NCI-H2171 treated with DMSO at 0.1 percent for 48 hours (cell line): Measurements from ENCODE around the gene WWOX.
"Not testable (repeated sequence)": the region's sequence is repeated elsewhere in the genome, so short reads cannot be mapped to it uniquely, and the experiment has no call there.

Experiments
- DNase-seq: peaks from one replicate; lab custom pipeline; 2025; lab: John Stamatoyannopoulos, UW

The WWOX gene

DNA sequence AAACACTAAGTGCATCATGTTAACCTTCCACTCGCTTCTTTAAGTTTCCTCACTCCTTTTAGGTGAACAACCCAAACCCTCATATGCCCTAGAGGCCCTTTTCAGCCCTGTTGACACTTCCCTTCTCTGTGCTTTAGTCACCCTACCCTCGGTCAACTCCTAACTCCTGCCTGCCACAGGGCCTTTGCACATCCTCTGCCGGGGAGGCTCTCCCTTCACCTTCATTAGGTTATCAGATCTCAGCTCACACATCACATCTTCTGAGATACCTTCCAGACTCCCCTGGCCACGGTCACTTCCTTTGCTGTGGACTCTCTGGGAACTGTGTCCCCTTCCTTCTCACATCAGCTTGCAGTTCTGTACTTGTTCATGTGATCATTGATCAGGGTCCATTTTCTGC, 926.7 kb downstream of the WWOX start:
- DNase-seq: no peak

DNA sequence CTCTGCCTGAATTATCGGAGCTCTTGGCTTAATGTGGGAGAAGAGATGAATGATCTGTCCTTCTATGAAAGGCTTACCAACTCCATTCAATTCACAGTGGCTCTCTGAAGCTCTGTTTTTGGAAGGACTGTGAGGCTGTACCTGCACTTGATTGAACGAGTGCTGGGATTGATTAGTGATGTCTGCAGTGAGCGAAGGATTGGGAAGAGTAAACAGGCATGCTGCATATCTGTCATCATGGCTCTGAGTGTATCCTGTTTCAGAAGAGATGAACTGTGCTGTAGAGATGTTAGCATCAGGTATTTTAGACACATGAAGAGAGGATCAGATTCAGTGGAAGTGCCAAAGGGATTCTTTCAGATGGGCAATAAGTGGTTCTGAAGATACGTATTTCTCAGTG, 937.1 kb downstream of the WWOX start:
- DNase-seq: peak; percentile 7

DNA sequence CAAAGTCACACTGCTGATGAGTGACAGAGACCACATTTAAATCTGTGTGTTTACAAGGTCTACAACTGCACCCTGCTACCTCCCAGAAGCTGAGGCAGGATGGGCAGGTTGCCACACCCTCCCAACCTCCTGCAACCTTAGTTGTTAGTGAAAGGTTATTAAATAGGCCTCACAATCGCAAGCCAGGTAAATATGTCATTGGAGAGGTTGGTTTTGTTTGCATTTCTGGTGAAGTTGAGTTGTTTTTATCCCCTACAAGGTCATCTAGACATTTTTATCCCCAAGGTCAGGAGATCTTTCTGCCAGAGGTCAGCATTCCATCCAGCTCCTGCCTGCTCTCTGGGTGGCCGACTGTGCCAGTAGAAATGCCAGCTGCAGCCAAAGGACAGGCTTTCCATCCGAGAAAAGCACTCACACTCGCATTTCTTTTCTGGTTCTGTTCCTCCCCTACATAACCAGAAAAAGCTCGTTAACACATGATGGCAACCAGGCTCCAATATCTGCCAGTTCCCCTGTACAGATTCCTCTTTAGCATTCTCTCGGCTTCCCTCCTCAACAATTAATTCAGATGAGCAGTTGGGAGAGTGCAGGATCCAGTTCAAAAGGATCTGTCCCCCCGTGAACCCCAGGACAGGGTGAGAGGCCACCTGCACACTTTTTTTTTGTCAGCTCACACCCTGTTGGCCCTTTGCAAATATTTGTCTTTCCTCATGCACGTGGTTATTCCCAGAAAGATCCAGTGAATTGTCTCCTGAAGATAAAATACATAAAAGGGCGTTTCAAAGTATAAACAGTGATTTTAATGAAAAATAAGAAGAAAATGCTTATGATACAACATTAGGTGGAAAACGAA, 938.3 kb downstream of the WWOX start:
- no peak for DNase-seq

DNA sequence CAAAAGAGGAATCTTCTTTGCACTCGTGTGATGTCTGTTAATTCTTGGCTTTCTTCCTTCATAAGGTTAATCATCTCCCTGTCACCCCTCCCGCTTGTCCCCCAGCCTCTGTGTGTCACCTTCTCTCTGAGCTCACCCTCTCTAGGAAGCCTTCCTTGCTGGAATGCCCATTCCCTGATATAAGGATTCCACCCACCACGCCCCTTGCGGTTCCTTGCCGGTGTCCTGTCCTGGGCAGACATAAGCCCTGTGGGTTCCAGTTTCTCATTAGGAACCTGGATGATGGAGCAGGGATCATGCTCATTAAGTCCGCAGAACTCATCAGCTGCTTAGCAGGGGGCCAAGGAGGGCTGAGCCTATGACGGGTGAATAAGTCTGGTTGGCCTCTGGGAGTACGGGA, 941.8 kb downstream of the WWOX start:
- no peak for DNase-seq

DNA sequence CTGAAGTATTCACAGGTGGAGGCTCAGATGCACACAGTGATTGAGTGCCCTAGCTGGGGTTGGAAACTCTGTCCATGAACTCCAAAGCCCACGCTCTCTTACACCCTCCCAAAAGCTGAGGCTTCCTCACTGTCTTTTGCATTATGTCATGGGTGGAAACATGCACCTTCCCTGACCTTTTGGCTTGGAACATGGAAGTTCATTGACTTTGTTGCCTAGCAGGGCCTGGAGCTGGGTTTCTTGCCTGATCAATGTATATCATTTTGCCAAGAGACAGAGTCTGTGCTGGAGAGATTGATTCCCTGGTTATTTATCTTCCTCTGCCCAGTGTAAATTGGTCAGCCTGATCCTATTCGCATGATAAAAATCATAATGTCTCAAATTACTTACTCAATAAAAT, 942.7 kb downstream of the WWOX start:
- no peak for DNase-seq

DNA sequence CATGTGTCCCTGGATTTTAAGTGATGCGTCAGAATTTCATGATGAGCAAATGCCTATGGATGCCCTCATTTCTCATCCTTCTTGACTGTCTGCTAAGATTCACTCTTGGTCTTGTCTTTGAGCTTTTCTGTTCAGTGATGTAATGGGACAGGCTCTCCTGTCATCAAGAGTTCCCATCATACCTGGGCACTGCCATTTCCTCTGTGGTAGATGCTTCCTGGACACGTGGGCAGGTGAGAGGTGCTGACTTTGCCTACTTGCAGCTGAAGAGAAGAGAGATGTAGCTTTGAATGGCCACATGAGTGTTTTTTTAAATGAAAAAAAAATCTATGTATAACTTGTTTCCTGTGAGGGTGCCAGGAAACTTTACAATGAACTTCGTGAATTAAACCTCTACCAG, 943.4 kb downstream of the WWOX start:
- no peak for DNase-seq

DNA sequence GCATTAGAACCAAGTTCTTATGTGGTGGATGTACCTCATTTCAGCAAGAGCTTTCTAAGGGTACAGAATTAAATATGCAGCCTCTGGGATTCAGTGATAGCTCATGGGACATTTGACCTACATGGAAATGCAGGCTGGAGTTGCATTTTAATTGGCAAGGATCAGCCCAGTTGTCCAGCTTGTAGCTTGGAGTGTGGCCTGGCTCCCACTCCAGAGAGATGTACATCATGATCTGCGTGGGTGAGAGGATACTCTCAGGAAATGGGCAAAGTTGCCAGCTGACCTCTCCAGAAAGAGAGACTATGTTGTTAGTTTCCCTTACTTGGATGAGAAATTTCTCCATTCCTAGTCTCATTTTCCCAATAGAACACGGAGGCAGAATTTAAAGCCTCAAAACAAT, 945.7 kb downstream of the WWOX start:
- DNase-seq: no peak

DNA sequence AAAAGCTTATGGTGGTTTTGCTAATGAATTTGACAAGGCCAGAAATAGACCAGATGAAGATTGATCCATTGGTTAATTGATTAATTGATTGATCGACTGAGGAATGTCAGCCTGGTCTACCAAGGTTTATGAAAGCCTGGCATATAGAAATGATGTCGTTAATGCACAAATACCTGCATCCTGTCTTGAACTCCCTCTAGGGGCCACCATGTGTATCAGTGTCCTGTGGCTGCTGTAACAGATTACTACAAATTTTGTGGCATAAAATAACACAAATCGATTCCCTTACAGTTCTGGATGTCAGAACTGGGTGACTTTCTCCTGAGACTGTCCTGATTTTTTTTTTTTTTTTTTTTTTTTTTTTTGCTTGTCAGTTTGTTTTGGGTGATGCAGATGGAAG, 947.9 kb downstream of the WWOX start:
- peak; percentile 31 for DNase-seq

DNA sequence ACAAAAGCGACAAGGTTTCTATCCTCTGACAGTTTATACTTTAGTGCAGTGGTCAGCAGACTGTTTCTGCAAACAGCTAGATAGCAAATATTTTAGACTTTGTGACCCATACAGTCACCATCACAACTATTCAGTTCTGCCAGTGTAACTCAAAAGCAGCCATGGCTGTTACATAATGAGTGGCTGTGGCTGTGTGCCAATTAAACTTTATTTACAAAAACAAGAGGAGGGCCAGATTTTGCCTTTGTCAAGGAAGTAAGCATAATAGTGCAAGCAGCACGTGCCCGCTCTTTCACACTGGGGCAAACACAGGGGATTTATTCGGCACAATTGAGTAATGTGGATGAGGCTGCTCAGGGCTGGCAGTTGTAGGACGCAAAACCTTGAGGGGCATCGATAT, 949.6 kb downstream of the WWOX start:
- DNase-seq: peak; percentile 83

DNA sequence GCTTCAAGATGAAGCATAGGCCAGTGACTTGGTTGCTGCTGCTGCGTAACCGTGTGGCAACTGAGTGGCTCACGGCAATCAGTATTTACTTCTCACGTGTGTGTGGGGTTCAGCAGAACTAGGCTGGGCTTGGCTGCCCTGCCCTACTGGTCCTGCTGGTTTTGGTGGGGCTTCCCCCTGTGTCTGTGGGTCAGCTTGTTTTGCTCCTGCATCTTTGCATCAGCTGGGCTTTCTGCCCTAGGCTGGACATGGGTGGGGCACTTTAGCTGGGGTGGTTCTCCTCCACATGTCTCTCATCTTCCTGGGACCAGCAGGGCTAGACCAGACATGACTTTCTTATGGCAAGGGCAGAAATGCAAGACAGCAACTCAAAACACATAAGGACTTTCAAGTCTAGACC, 950.6 kb downstream of the WWOX start:
- DNase-seq: no peak

DNA sequence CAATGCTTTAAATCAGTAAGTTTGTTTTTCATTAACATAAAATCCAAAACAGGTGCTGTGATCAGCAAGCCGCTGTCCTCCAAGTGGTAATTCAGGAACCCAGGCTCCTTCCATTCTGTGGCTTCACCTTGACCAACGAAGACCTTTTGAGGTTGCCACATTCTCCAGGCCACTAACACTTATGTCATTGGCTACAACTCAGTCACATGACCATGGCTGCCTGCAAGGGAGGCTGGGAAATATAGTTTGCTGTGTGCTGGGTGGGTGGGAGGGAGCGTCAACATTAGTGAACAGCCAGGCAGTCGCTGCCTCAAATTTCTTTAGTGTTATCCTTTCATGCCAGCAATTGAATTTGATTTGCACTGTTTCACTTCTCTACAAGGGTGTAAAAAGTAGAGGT, 951.9 kb downstream of the WWOX start:
- no peak for DNase-seq

DNA sequence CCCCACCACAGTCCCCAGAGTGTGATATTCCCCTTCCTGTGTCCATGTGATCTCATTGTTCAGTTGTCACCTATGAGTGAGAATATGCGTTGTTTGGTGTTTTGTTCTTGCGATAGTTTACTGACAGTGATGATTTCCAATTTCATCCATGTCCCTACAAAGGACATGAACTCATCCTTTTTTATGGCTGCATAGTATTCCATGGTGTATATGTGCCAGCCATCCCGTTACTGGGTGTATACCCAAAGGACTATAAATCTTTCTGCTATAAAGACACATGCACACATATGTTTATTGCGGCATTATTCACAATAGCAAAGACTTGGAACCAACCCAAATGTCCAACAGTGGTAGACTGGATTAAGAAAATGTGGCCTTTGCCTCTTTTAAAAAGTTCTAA, 952.7 kb downstream of the WWOX start:
- not testable (repeated sequence) for DNase-seq

DNA sequence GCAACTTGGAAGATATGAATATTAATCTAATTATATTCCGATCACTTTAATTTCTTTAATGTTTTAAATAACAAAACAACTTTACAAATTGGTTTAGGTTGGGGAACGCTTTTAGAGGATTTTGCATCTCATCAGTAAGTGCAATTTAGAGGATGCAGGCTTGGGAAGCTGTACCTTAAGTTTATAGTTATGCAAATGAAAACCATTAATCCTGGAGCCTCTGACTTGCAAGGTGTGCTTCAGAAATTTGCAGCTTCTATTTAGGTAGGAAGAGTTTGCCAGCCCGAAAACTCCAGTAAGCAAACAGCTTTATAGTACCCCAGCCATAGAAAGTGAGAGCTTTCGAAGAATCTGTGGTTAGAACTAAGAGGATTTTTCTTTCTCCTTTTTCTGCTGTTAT, 954.1 kb downstream of the WWOX start:
- no peak for DNase-seq

DNA sequence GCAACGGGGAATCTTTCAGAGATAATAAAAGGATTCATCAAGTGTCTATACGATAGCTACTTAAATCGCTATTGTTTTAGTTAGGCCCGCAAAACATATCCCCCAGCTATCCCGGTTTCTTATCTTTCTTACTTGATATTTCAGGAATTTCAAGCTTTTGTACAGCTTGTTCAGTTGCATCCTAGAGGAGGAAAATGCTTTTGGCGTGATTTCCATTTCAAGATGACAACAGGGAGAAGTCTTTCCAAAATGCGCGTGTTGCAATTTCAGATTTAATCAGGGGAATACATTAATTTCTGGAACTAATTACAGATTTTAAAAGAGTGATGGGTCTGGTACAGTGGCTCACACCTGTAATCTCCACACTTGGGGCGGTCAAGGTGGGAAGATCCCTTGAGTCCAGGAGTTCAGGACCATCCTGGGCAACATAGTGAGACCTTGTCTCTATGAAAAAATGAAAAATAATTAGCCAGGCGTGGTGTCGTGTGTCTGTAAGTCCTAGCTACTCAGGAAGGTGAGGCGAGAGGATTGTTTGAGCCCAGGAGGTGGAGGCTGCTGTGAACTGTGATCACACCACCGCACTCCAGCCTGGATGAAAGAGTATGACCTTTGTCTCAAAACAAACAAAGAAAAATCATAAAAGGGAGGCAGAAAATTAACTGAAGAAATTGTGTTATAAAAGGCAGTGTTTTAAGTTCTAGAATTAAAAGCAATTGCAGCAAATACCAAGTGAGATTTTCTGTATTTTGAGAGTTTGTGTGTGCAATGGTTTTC, 954.9 kb downstream of the WWOX start:
- no peak for DNase-seq

DNA sequence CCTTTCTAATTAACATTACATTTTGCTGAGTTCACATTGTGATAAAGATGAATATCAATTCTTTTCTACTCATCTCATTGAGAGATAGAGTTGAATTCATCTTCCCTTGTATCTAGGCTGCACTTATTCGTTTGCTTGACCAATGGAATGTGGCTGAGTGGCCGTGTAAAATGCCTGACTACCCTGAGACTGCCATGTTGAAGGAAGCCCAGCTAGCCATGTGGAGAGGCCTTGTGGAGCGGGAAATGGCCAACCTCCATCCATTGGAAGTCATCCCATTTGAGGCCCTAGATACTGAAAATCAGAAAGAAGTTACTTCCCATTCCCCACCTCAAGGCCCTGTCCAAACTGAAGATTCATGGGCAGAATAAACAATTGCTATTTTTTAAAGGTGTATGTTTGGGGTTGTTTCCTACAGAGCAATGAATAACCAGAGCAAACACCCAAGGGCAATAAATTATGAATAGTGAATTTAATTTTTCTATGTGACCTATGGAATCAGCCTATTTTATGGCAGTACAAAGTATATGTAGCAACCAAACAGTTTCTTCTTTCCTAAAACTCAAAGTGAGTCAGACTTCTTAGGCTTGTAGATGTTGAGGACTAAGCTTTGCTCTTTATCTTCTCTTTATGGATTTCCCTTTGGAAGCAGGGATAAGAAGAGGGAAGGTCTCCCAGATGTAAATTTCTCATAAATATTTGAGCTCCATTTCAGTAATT, 956.0 kb downstream of the WWOX start:
- no peak for DNase-seq

DNA sequence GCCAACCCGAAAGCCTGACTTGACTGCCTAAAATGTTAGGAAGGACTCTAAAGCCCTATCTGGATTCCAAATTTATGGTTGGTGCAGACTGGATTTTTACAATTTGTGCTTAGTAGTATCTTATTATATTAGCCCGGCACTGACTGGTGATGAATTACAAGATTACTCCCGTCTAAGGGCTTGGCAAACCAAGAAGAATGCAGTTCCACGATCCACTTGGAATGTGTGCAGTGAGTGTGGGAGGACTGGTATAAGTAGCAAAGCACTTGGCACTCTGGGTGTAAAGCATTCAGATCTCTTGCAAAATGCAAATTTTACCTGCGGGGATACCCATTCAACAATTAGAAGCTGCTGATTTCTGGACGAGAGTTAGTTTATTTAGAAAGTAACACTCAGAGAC, 961.7 kb downstream of the WWOX start:
- no peak for DNase-seq

DNA sequence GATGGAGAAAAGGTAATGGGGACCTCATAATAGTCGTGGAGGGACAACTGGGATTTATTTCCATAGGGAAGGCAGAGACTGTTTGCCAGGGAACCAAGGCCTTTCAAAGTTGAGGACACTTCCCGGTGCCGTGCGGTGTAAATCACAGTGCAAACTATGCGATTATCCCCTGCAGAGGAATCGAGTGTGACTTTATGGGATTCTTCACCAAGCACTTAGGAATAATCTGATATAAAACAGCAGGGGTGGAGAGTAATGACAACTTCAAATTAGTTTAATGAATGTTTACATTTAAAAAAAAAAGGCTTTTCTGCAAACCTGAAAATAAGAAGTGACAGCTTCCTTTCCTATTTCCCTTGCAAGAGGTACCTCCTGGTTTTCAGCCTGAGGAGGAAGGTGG, 962.9 kb downstream of the WWOX start:
- DNase-seq: no peak

DNA sequence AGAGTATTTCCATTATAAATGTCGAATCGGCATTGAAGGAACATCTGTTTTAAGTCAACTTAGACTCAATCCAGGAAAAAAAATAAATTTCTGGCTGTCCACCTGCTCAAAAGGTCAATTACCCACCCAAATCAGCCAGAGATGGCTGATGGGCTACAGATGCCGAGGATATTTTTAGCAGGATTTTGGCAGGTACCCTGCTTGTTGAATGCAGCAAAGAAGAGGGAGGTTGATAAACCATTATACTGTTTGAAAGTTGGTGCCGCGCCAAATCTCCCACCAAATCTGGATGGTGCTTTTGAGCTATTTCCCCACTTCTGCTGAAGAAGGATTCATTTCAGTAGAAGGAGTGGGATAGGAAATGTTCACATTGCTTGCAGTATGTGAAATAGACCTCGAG, 963.4 kb downstream of the WWOX start:
- DNase-seq: no peak

DNA sequence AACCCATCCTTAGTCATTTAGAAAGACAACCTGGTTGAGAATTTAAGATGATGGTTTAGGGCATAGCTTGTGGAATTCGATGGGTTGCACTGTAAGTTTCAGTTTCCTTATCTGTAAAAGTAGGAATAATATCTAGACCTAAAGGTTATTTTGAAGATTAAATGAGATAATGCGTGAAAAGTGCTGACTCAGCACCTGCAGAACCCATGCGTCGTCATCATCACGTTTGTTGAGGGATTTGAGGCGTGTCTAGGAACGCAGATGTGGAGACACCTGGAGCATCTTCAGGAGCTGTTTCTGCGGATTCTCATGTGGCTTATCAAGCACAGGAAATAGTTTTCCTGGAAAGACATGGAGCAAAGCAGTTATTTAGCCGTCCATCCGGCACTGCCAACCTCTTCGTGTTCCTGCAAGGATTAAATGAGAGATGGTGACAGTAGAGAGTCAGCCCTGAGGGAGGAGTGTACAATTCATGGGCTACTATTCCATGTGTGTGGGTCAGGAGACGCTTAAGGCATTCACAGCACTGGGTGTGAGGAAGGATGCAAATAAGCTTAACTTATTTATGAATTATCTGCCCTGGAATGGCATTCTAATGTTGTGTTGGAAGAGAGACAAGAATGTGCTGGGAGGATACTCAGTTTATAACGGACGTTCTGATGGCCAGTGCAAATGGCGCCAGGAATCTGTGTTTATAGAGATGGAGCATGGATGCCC, 965.0 kb downstream of the WWOX start:
- DNase-seq: no peak

DNA sequence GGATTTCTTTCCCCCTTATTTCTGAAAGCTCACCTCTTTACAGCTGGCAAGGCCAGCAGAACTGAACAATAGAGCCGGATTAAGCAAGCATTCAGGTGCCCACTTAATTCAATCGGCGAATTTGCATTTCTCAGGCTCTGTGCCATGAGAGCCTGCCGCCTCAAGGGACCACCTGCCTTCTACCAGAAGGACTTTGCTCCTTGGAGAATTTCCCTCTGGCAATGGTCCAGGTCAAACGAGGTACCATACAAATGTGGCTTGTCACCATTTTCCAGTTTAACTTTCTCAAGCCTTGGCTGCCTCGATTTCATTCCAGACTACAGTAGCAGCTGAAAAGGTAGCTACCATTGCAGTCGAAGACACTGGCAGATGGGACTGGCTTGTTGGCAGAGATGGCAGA, 967.1 kb downstream of the WWOX start:
- peak; percentile 82 for DNase-seq

DNA sequence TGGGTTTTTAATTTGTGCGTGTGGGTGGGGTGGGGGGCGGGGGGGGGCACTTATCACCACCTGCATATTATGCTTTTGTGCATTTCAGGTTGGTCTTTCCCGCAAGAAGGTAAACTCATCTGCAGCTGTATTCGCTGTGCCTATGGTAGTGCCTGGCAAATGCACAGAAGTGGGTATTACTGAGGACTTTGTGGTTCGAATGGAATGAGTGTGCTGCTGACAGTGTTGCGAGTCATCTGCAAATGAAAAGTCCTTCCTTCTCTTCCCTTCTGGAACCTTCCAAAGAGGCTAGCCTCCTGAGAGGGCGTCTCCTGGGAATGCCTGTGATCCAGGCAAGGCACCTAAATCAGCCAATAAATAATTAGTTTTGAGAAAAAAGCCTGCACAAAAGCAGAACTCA, 968.1 kb downstream of the WWOX start:
- DNase-seq: no peak

DNA sequence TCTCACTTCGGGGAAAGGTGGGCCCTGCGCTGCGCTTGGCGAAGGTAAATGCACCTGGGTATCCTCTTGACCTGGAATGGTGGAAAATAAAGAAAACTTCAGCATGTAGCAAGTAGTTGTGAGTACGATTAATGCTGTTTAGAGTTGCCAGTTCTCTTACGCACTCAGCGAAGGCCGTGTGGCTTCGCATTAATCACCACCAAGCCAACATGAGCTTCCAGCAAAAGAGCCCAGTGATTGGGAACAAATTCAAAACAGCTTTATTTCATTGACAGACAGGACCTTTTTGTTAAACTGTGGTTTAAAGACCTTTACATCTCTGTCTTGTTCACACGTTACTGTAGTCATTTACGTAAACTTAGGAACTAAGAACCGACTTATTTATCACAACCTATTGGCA, 969.7 kb downstream of the WWOX start:
- no peak for DNase-seq
